K562 (cell line): Measurements from ENCODE around the gene CYTH1. TPM values are rescaled to one million over a fixed set of nuclear protein-coding genes. Genes with fewer than 3 reads are reported as not detected.

Source experiments
- ARID3A ChIP-seq: IDR thresholded peaks from 2 replicates; pipeline ENCODE4 v1.6.1; 2012; ENCODE audit warnings: low read depth, low read length, improper control_type of control experiment, borderline replicate concordance
- C11orf30 ChIP-seq: fragments of 450-650 bp; IDR thresholded peaks from 2 replicates; pipeline ENCODE4 v1.6.1; 2016; ENCODE audit warnings: low read depth, mild to moderate bottlenecking
- CC2D1A ChIP-seq: fragments of 450-650 bp; IDR thresholded peaks from 2 replicates; pipeline ENCODE4 v1.6.1; 2017; ENCODE audit warnings: mild to moderate bottlenecking
- CHCHD3 ChIP-seq: fragments of 250-450 bp; sonication (Bioruptor Pico); IDR thresholded peaks from 2 replicates; pipeline ENCODE4 v2.1.2; 2022; ENCODE audit warnings: mild to moderate bottlenecking
- E2F1 ChIP-seq: sonication (generic); formaldehyde crosslinking; IDR thresholded peaks from 2 replicates; pipeline ENCODE4 v1.8.1; 2023; ENCODE audit warnings: mild to moderate bottlenecking, missing genetic modification reagents, moderate library complexity
- E4F1 ChIP-seq: fragments of 250-450 bp; sonication (Bioruptor Pico); IDR thresholded peaks from 2 replicates; pipeline ENCODE4 v1.5.0; 2021; ENCODE audit warnings: mild to moderate bottlenecking, borderline replicate concordance
- EHMT2 ChIP-seq: fragments of 450-650 bp; IDR thresholded peaks from 2 replicates; pipeline ENCODE4 v1.6.1; 2018; ENCODE audit warnings: antibody characterized with exemption
- EP300 ChIP-seq: IDR thresholded peaks from 2 replicates; pipeline ENCODE4 v1.6.1; 2012; ENCODE audit warnings: low read length, improper control_type of control experiment
- FOXO4 ChIP-seq: fragments of 450-650 bp; formaldehyde crosslinking; IDR thresholded peaks from 2 replicates; pipeline ENCODE4 v1.4.0; 2020; ENCODE audit warnings: mild to moderate bottlenecking, moderate library complexity
- GABPA ChIP-seq: fragments of 200-800 bp; sonication (Bioruptor generic); conservative IDR thresholded peaks from 2 replicates; pipeline ENCODE4 v1.6.1; 2016; ENCODE audit warnings: low read depth, missing genetic modification characterization, missing compliant biosample characterization
- KLF10 ChIP-seq: fragments of 250-450 bp; sonication (Bioruptor Pico); IDR thresholded peaks from 2 replicates; pipeline ENCODE4 v1.6.1; 2021; ENCODE audit warnings: matching md5 sums
- POLR2G ChIP-seq: fragments of 200-400 bp; formaldehyde crosslinking; IDR thresholded peaks from 2 replicates; pipeline ENCODE4 v1.6.1; 2017; ENCODE audit warnings: low read depth, mild to moderate bottlenecking, antibody characterized with exemption, low read length, moderate library complexity
- TSC22D4 ChIP-seq: fragments of 450-650 bp; IDR thresholded peaks from 2 replicates; pipeline ENCODE4 v1.6.1; 2016; ENCODE audit warnings: missing genetic modification characterization, missing biosample characterization, control low read depth
- ZBTB26 ChIP-seq: fragments of 450-650 bp; formaldehyde crosslinking; IDR thresholded peaks from 2 replicates; pipeline ENCODE4 v1.4.0; 2022; ENCODE audit warnings: missing genetic modification characterization
- ZFP91 ChIP-seq: sonication (generic); formaldehyde crosslinking; IDR thresholded peaks from 2 replicates; pipeline ENCODE4 v1.8.0; 2022; ENCODE audit warnings: mild to moderate bottlenecking, missing genetic modification reagents
- ZNF140 ChIP-seq: fragments of 250-450 bp; sonication (Bioruptor Pico); IDR thresholded peaks from 2 replicates; pipeline ENCODE4 v1.8.0; 2021; ENCODE audit warnings: moderate library complexity, mild to moderate bottlenecking, inconsistent platforms
- ZNF347 ChIP-seq: fragments of 450-650 bp; formaldehyde crosslinking; IDR thresholded peaks from 2 replicates; pipeline ENCODE4 v1.4.0; 2020; ENCODE audit warnings: low read depth, mild to moderate bottlenecking, moderate library complexity
- ZNF408 ChIP-seq: fragments of 250-450 bp; sonication (Bioruptor Pico); IDR thresholded peaks from 2 replicates; pipeline ENCODE4 v1.4.0; 2020; ENCODE audit warnings: low read depth, mild to moderate bottlenecking, moderate library complexity
- ZSCAN29 ChIP-seq: fragments of 450-650 bp; IDR thresholded peaks from 2 replicates; pipeline ENCODE4 v1.6.1; 2017
- polyA plus RNA-seq, 8 experiments: library from polyadenylated mRNA; depleted of rRNA in 4 of 8; stranded (reverse) in 5 of 8; unstranded in 3 of 8; fragments of >200 nt; fragmentation: Nextera tagmentation in 2 of 8; fragmentation: Illumina TruSeq in 1 of 8; extraction: Ambion mirVana in 2 of 8; extraction: Trizol in 1 of 8; gene quantifications; 2 replicates each; pipeline versions ENCODE4 v1.2.1 to v1.2.3, GENCODE V29; 2011 to 2014; ENCODE audit warnings: inconsistent platforms in 1 of 8, missing spikeins in 1 of 8
- total RNA-seq, 7 experiments: library from RNA; depleted of rRNA in 6 of 7; stranded (reverse); fragments of >200 nt in 6 of 7; fragmentation: Illumina TruSeq in 2 of 7; extraction: Trizol in 2 of 7; gene quantifications; 2 replicates each; pipeline versions ENCODE4 v1.2.1 to v1.2.3, GENCODE V29; 2011 to 2021; ENCODE audit warnings: low replicate concordance in 1 of 7

The CYTH1 gene
- total and polyA plus RNA-seq, 9 of the 15 experiments (the other 6 are each of a cell fraction or from before 2014, with no cell fraction given): 0.52 to 27.7 (median 16.8) TPM

GRCh38 chr17:78748730-78749317 lies 33.2 kb downstream of the CYTH1 start (continued):
- peak; percentile 42 for TF ChIP-seq GABPA
- no peak for TF ChIP-seq ZSCAN29
- TF ChIP-seq TSC22D4 (tag): no peak
- peak; percentile 42; the same call in 1 of the 2 replicates for TF ChIP-seq EP300
- no peak for TF ChIP-seq ZNF140 (CRISPR knock-in tag)
- no peak for TF ChIP-seq KLF10
- no peak for TF ChIP-seq ZFP91 (CRISPR knock-in tag)
- TF ChIP-seq ARID3A: no peak
- TF ChIP-seq POLR2G: no peak
- TF ChIP-seq FOXO4 (CRISPR knock-in tag): no peak
- TF ChIP-seq CC2D1A: no peak
- no peak for TF ChIP-seq EHMT2
- no peak for TF ChIP-seq E4F1 (CRISPR knock-in tag)
- no peak for TF ChIP-seq E2F1
- no peak for TF ChIP-seq ZNF347 (CRISPR knock-in tag)
- TF ChIP-seq ZNF408 (CRISPR knock-in tag): no peak
- TF ChIP-seq ZBTB26: no peak
- TF ChIP-seq CHCHD3 (CRISPR knock-in tag): no peak
- TF ChIP-seq C11orf30: no peak
